Heart left ventricle (tissue), 16 donors: Measurements from ENCODE around the gene POU4F1. TPM values are rescaled to one million over a fixed set of nuclear protein-coding genes. Genes with fewer than 3 reads are reported as not detected.

Source experiments
- ATAC-seq, 4 donors: fragments of 200-7000 bp; cut with Tn5 transposase; one replicate each; pipeline ENCODE4 v1.9.1; 2020 to 2022; ENCODE audit warnings: moderate library complexity in 4 of 4, mild to moderate bottlenecking in 3 of 4, moderate number of reproducible peaks in 1 of 4
- DNase-seq, 5 donors: peaks; one replicate each; pipeline ENCODE4 v3.0.0-alpha.2; 2020
- H3K27ac ChIP-seq, 12 donors: fragments of 200-600 bp; sonication (generic) in 4 of 12; one replicate each; pipeline versions ENCODE4 v1.5.0 to v1.8.0; 2016 to 2022; ENCODE audit warnings: mild to moderate bottlenecking in 2 of 12
- H3K27me3 ChIP-seq, 9 donors: fragments of 200-600 bp; sonication (generic) in 2 of 9; one replicate each; pipeline versions ENCODE4 v1.5.1 to v1.8.0; 2016 to 2022; ENCODE audit warnings: mild to moderate bottlenecking in 3 of 9
- H3K36me3 ChIP-seq, 9 donors: fragments of 200-600 bp; sonication (generic) in 2 of 9; one replicate each; pipeline versions ENCODE4 v1.5.0 to v1.8.0; 2018 to 2022; ENCODE audit warnings: mild to moderate bottlenecking in 2 of 9
- H3K4me1 ChIP-seq, 12 donors: fragments of 200-600 bp; sonication (generic) in 4 of 12; one replicate each; pipeline versions ENCODE4 v1.5.0 to v1.8.0; 2016 to 2022; ENCODE audit warnings: mild to moderate bottlenecking in 3 of 12
- H3K4me3 ChIP-seq, 12 donors: fragments of 200-600 bp; sonication (generic) in 4 of 12; one replicate each; pipeline versions ENCODE4 v1.5.0 to v1.8.0; 2017 to 2022; ENCODE audit warnings: mild to moderate bottlenecking in 9 of 12, moderate library complexity in 4 of 12
- H3K9me3 ChIP-seq, 12 donors: fragments of 200-600 bp; sonication (generic) in 4 of 12; one replicate each; pipeline versions ENCODE4 v1.5.0 to v1.8.0; 2016 to 2022; ENCODE audit warnings: mild to moderate bottlenecking in 1 of 12
- POLR2A ChIP-seq, 2 donors: fragments of 450-650 bp; IDR thresholded peaks; one replicate each; pipeline ENCODE4 v1.6.1; 2017; ENCODE audit warnings: antibody characterized with exemption in 2 of 2, mild to moderate bottlenecking in 2 of 2, moderate library complexity in 2 of 2
- WGBS, 4 donors: extraction: QIAGEN DNeasy Blood & Tissue Kit in 2 of 4; methylation state at CpG; one replicate each; pipeline versions ENCODE4 v1.1.5 to v1.1.7; 2013 to 2018; 5-methylcytosine and 5-hydroxymethylcytosine counted together
- intact Hi-C, 10 donors: fragments of 100-400 bp; cut with DNase I; formaldehyde crosslinking; loops; one replicate each; pipeline versions ENCODE4 v1.11.1 to v1.14.2; 2022
- polyA plus RNA-seq, 2 donors: library from polyadenylated mRNA; stranded (reverse); fragments of 200-250 nt; gene quantifications; one replicate each; pipeline ENCODE4 v1.2.3, GENCODE V29; 2013
- total RNA-seq, 9 donors: library from RNA; depleted of rRNA in 2 of 9; stranded (reverse); fragments of >200 nt in 2 of 9; fragmentation: NEBNext Ultra II Directional in 3 of 9; extraction: Animal tissue kit (Norgen Biotek cat#: 25700) in 3 of 9; gene quantifications; one replicate each; pipeline versions ENCODE4 v1.1.0 to v1.2.4, GENCODE V29; 2016 to 2023
- TF ChIP-seq, protein P1 (sequence below), 12 donors: fragments of 200-600 bp; sonication (generic) in 4 of 12; IDR thresholded peaks; one replicate each; pipeline versions ENCODE4 v1.5.0 to v1.8.0; 2018 to 2022; ENCODE audit warnings: antibody characterized with exemption in 12 of 12, mild to moderate bottlenecking in 5 of 12
- donor health status: ischemic (EF 13 %, LVEDD 7.1; RV severe dilation, severe dysfunction).
- donor health status: healthy with polysubstance abuse.
- donor health status: DM: no; HTN: yes; CAD: no.
- donor health status: DM: no; HTN: no; CAD: no.
- donor health status: ischemic (EF 25% LVEDD 6.9; RV normal size, moderate dysfunction).
- donor health status: ischemic (EF 25% LVEDD 5.7; RV mildly dilated, moderate dysfunction).
- donor health status: healthy.
- donor health status: DM: yes; HTN: yes; CAD: no.
- donor health status: ischemic (EF 35%, LVEDD 5.7; RV mildly dilated, moderate dysfunction).
- donor health status: nonischemic (EF 11% LVEDD 7.7; RV severe dilation, severe dysfunction).
- donor health status: DM: yes; HTN: yes; CAD: no.
- donor health status: PGD.
- donor health status: ischemic (EF 29% LVEDD 5.4; RV normal size, mild dysfunction).
- donor health status: nonischemic (EF 23%, LVEDD 6.1; RV moderate dilation, normal function).

Gene POU4F1
- total and polyA plus RNA-seq, 11 donors: 0.04 TPM; not detected in 10

DNA sequence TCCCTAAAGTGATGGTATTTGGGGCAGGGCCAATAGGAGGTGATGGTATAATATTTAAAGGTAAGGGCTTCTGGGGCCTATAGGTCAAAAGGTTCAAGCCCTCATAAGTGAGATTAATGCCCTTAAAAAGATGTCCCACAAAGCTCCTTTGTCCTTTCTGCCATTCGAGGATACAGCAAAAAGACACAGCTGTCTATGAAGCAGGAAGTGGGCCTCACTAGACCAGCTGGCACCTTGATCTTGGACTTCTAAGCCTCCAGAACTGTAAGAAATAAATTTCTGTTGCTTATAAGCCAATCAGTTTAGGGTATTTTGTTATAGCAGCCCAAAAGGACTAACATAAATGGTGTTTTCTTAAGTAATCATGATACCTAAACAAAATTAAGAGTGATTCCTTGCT lies 27.2 kb upstream of the POU4F1 start:
- intact Hi-C loops: no loop called here
- no peak for TF ChIP-seq POLR2A (IDR thresholded peaks at IDR 0.05)
- TF ChIP-seq, protein P1, sequence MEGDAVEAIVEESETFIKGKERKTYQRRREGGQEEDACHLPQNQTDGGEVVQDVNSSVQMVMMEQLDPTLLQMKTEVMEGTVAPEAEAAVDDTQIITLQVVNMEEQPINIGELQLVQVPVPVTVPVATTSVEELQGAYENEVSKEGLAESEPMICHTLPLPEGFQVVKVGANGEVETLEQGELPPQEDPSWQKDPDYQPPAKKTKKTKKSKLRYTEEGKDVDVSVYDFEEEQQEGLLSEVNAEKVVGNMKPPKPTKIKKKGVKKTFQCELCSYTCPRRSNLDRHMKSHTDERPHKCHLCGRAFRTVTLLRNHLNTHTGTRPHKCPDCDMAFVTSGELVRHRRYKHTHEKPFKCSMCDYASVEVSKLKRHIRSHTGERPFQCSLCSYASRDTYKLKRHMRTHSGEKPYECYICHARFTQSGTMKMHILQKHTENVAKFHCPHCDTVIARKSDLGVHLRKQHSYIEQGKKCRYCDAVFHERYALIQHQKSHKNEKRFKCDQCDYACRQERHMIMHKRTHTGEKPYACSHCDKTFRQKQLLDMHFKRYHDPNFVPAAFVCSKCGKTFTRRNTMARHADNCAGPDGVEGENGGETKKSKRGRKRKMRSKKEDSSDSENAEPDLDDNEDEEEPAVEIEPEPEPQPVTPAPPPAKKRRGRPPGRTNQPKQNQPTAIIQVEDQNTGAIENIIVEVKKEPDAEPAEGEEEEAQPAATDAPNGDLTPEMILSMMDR (IDR thresholded peaks at IDR 0.05): no peak

DNA sequence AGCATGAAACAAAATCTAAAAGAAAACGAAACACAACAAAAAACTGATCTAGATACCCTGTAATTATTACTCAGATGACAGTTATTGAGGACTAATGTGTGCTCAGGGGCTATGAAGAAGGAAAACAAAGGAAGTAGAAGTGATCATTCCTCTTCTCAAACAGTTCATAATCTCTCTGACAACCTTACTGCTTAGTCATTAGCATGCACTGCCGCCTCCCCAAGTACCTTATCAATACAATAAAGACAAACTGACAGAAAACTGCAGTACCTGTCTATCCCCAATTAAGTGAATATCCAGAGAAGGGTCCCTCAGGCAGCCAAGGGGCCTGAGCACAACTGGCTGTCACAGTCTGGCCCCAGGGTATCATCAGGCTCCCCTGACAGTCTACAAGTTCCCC lies 22.0 kb upstream of the POU4F1 start:
- 95 to 98% (median 96%) methylated on average over 2 of the region's 2 CpGs for WGBS, 4 donors
- no peak overlapping the region for H3K27ac ChIP-seq
- no peak overlapping the region for H3K4me3 ChIP-seq
- peaks cover 0 to 54% (median 17%) of the 10 kb centered on the region in 9 donors for H3K36me3 ChIP-seq
- TF ChIP-seq POLR2A (IDR thresholded peaks at IDR 0.05): no peak
- TF ChIP-seq, protein P1 (IDR thresholded peaks at IDR 0.05): no peak
- intact Hi-C loops: no loop called here
- DNase-seq: no peak
- H3K4me1 ChIP-seq: no peaks in the 10 kb centered on the region
- no peaks in the 10 kb centered on the region for H3K9me3 ChIP-seq
- ATAC-seq: no peak
- H3K27me3 ChIP-seq: no peaks in the 10 kb centered on the region

More for the DNA sequence above, 27.2 kb upstream of the POU4F1 start:
- Histone ChIP-seq H3K36me3 (peaks cover 0 to 82% (median 58%) of the 10 kb centered on the region in 9 donors), H3K4me1 (no peaks in the 10 kb centered on the region), H3K9me3 (no peaks in the 10 kb centered on the region), H3K27me3 (no peaks in the 10 kb centered on the region), H3K4me3 (no peak overlapping the region), H3K27ac (no peak overlapping the region)
- WGBS, 4 donors: 77 to 86% (median 83%) methylated on average over 1 of the region's 1 CpG
- DNase-seq (no peak), ATAC-seq (no peak)

DNA sequence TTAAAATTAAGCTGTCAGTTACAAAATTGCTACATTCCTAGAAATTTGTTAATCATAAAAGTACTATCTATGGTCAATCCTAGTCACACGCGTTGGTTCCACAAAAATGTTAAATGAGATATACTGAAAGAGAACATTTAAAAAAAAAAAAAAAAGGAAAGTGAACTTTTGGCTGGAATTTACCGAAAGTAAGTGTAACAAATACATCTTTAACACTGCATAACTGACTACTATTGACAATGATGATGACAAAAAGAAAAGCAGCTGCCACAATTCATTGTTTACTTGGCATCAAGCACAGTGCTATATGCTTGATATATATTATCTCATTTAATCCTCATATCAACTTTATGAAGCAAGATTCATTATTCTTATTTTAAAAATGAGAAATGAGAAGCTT lies 19.8 kb upstream of the POU4F1 start:
- Histone ChIP-seq H3K4me1 (no peaks in the 10 kb centered on the region), H3K27ac (no peak overlapping the region), H3K9me3 (no peaks in the 10 kb centered on the region), H3K4me3 (no peak overlapping the region), H3K27me3 (no peaks in the 10 kb centered on the region), H3K36me3 (peaks cover 0 to 39% (median 8%) of the 10 kb centered on the region in 9 donors)
- TF ChIP-seq POLR2A (IDR thresholded peaks at IDR 0.05): no peak
- TF ChIP-seq, protein P1 (IDR thresholded peaks at IDR 0.05): no peak
- intact Hi-C loops: no loop called here
- ATAC-seq (no peak), DNase-seq (no peak)
- WGBS, 4 donors: 95 to 99% (median 96%) methylated on average over 3 of the region's 3 CpGs

DNA sequence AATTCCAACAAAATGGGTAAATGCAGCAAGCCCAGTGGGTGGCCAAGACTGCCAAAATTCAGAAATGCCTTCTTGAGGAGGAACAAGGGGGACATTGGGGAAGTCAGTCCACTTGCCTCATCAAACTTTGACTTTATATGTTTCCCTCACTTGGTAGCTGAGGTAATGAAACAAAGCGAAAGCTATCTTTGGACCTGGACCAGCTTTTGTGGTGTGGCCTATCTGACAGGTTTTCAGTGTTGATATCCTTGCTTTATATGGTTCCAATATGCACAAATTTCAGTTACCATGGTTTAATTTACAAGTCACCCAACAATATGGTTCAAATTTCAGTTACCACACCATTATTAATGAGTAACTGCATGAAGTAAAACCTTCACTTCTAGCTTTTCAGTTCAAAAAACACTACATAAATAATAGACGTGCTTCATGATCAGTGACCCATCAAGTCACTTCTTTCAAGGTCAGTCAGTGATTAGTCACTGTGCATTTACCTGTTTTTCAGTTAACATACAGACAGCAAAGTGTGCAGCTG lies 17.7 kb upstream of the POU4F1 start:
- Histone ChIP-seq H3K4me3 (no peak overlapping the region), H3K4me1 (no peaks in the 10 kb centered on the region), H3K27ac (no peak overlapping the region), H3K9me3 (no peaks in the 10 kb centered on the region), H3K36me3 (peaks cover 0 to 42% (median 22%) of the 10 kb centered on the region in 9 donors), H3K27me3 (no peaks in the 10 kb centered on the region)
- no peak for ATAC-seq
- TF ChIP-seq, protein P1 (IDR thresholded peaks at IDR 0.05): no peak
- TF ChIP-seq POLR2A (IDR thresholded peaks at IDR 0.05): no peak
- DNase-seq: no peak
- intact Hi-C loops: no loop called here
- WGBS, 4 donors: 96 to 99% (median 98%) methylated on average over 2 of the region's 2 CpGs
